ENCODE measurements around the gene AATF.

The AATF gene

GRCh38 chr17:37094391-37094790 lies 145.6 kb downstream of the AATF start:
- TF ChIP-seq CTCF (conservative IDR thresholded peaks at IDR 0.05; ENCODE audit: low read length), result no peak
- H3K4me3 ChIP-seq (ENCODE audit: low read length), result no peak overlapping the region
- no peak for DNase-seq (ENCODE audit: low read depth)

GRCh38 chr17:37096071-37096470 lies 147.3 kb downstream of the AATF start:
- no peak for TF ChIP-seq CTCF (conservative IDR thresholded peaks at IDR 0.05; ENCODE audit: low read length)
- no peak overlapping the region for H3K4me3 ChIP-seq (ENCODE audit: low read length)

GRCh38 chr17:37097154-37097553 lies 148.4 kb downstream of the AATF start:
- no peak for DNase-seq (ENCODE audit: low read depth)
- no peak for TF ChIP-seq CTCF (conservative IDR thresholded peaks at IDR 0.05; ENCODE audit: low read length)
- no peak overlapping the region for H3K4me3 ChIP-seq (ENCODE audit: low read length)

More at GRCh38 chr17:37096071-37096470, 147.3 kb downstream of the AATF start:
- DNase-seq (ENCODE audit: low read depth), result no peak

- H3K4me3 ChIP-seq (ENCODE audit: low read length), result no peak overlapping the region
- no peak for TF ChIP-seq CTCF (conservative IDR thresholded peaks at IDR 0.05; ENCODE audit: low read length)
- no peak for DNase-seq (ENCODE audit: low read depth)
Observed at GRCh38 chr17:37098152-37098551, 149.4 kb downstream of the AATF start.

GRCh38 chr17:37098910-37099664 lies 150.3 kb downstream of the AATF start:
- TF ChIP-seq CTCF (conservative IDR thresholded peaks at IDR 0.05; ENCODE audit: low read length), result no peak

GRCh38 chr17:37100231-37100630 lies 151.5 kb downstream of the AATF start:
- peak; percentile 25 for DNase-seq (ENCODE audit: low read depth)
- H3K4me3 ChIP-seq (ENCODE audit: low read length), result no peak overlapping the region
- no peak for TF ChIP-seq CTCF (conservative IDR thresholded peaks at IDR 0.05; ENCODE audit: low read length)

More at GRCh38 chr17:37098910-37099664, 150.3 kb downstream of the AATF start:
- DNase-seq (ENCODE audit: low read depth), result no peak
- no peak overlapping the region for H3K4me3 ChIP-seq (ENCODE audit: low read length)

GRCh38 chr17:37101306-37101705 lies 152.6 kb downstream of the AATF start:
- no peak for TF ChIP-seq CTCF (conservative IDR thresholded peaks at IDR 0.05; ENCODE audit: low read length)
- no peak overlapping the region for H3K4me3 ChIP-seq (ENCODE audit: low read length)
- no peak for DNase-seq (ENCODE audit: low read depth)

All from AG10803 (cell line).